Natural killer cell (primary cell): Measurements from ENCODE around the gene PDHB. TPM values are rescaled to one million over a fixed set of nuclear protein-coding genes. Genes with fewer than 3 reads are reported as not detected.

Experiments used
- ATAC-seq, 3 donors: fragments of 150-1000 bp in 2 of 3; fragments of 200-7000 bp in 1 of 3; cut with Tn5 transposase; 1 replicate in 1 of 3; 2 replicates in 2 of 3; pipeline ENCODE4 v1.10.0; 2021; ENCODE audit warnings: mild to moderate bottlenecking in 2 of 3, moderate library complexity in 2 of 3
- DNase-seq, 2 donors: peaks; one replicate each; pipeline versions ENCODE4 v3.0.0 to v3.0.0-alpha.2; 2013 to 2021; ENCODE audit warnings: mixed read lengths in 1 of 2
- H3K27ac ChIP-seq: one replicate; pipeline ENCODE4 v1.5.1; 2013; ENCODE audit warnings: mild to moderate bottlenecking, low read length
- H3K27me3 ChIP-seq: one replicate; pipeline ENCODE4 v1.6.1; 2013; ENCODE audit warnings: low read length; ENCODE audit not compliant: control insufficient read depth, insufficient read depth
- H3K36me3 ChIP-seq: one replicate; pipeline ENCODE4 v1.6.1; 2013; ENCODE audit warnings: low read length; ENCODE audit not compliant: control insufficient read depth, insufficient read depth
- H3K4me1 ChIP-seq: one replicate; pipeline ENCODE4 v1.6.1; 2013; ENCODE audit warnings: low read length; ENCODE audit not compliant: control insufficient read depth, insufficient read depth
- H3K4me3 ChIP-seq: one replicate; pipeline ENCODE4 v1.5.1; 2013; ENCODE audit warnings: low read length
- H3K9me3 ChIP-seq: one replicate; pipeline ENCODE4 v1.6.1; 2013; ENCODE audit warnings: low read length; ENCODE audit not compliant: control insufficient read depth, insufficient read depth
- H3K27ac Mint-ChIP-seq, 2 donors: one replicate each; pipeline ENCODE4 v1.8.0; 2022; ENCODE audit warnings: mild to moderate bottlenecking in 2 of 2, mixed read lengths in 2 of 2, moderate library complexity in 1 of 2
- H3K27me3 Mint-ChIP-seq, 2 donors: one replicate each; pipeline ENCODE4 v1.8.0; 2022; ENCODE audit warnings: low read depth in 2 of 2, mixed read lengths in 2 of 2
- H3K36me3 Mint-ChIP-seq: one replicate; pipeline ENCODE4 v1.8.0; 2022; ENCODE audit warnings: mixed read lengths
- H3K4me1 Mint-ChIP-seq, 2 donors: one replicate each; pipeline ENCODE4 v1.8.0; 2022; ENCODE audit warnings: mixed read lengths in 2 of 2
- H3K4me3 Mint-ChIP-seq: one replicate; pipeline ENCODE4 v1.8.0; 2022; ENCODE audit warnings: mild to moderate bottlenecking, moderate library complexity, mixed read lengths
- H3K9me3 Mint-ChIP-seq, 2 donors: one replicate each; pipeline ENCODE4 v1.8.0; 2022; ENCODE audit warnings: mixed read lengths in 2 of 2
- WGBS: methylation state at CpG from one replicate; pipeline ENCODE4 v1.1.7; 2013; ENCODE audit warnings: missing lambda C conversion rate; ENCODE audit not compliant: insufficient coverage; 5-methylcytosine and 5-hydroxymethylcytosine counted together
- intact Hi-C: fragments of 100-400 bp; cut with micrococcal nuclease; formaldehyde crosslinking; loops from one replicate; pipeline ENCODE4 v1.14.2; 2022
- total RNA-seq, 4 donors: library from RNA; stranded (reverse); fragments of 120-200 nt in 1 of 4; gene quantifications; one replicate each; pipeline versions ENCODE4 v1.2.3 to v1.2.4, GENCODE V29; 2013 to 2022
- TF ChIP-seq, protein P1 (sequence below): fragments of 200-600 bp; IDR thresholded peaks from one replicate; pipeline ENCODE4 v1.8.0; 2022; ENCODE audit warnings: antibody characterized with exemption

Gene PDHB
- total RNA-seq, 3 donors from 2014 or later (not counting 1 experiment from before 2014, with no cell fraction given): 33.7 to 52.4 (median 39.9) TPM

DNA sequence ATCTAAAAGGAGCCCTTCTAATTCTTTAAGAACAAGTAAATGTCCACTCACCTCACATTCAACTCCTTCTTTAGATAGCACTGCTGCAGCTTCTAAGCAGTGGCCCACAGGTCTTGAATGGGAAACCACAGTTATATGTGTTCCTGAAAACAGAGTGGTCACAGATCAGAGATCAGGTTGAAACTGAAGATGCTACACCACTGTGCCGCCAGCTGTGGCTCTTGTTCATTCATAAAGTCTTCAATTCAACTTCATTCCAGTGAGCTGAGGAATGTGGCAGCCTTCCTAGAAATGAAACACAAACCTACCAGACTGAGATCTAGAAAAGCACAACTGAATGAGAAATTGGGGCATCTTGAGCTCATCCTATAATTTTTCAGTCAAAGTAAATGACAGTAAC, 4.0 kb downstream of the PDHB start:
- no peak overlapping the region for H3K27ac Mint-ChIP-seq
- H3K4me3 Mint-ChIP-seq: no peak overlapping the region
- DNase-seq (no peak), ATAC-seq (no peak)
- H3K36me3 Mint-ChIP-seq: peaks cover 20% of the 10 kb centered on the region
- intact Hi-C loops: no loop called here
- Histone ChIP-seq H3K27ac (no peak overlapping the region), H3K4me1 (peaks cover 12% of the 10 kb centered on the region), H3K36me3 (peaks cover 65% of the 10 kb centered on the region), H3K27me3 (no peaks in the 10 kb centered on the region), H3K9me3 (no peaks in the 10 kb centered on the region), H3K4me3 (no peak overlapping the region)
- H3K9me3 Mint-ChIP-seq: no peaks in the 10 kb centered on the region
- WGBS: 29% methylated on average over 1 of the region's 1 CpG
- peaks cover 19 to 22% of the 10 kb centered on the region in 2 donors for H3K4me1 Mint-ChIP-seq
- TF ChIP-seq, protein P1, sequence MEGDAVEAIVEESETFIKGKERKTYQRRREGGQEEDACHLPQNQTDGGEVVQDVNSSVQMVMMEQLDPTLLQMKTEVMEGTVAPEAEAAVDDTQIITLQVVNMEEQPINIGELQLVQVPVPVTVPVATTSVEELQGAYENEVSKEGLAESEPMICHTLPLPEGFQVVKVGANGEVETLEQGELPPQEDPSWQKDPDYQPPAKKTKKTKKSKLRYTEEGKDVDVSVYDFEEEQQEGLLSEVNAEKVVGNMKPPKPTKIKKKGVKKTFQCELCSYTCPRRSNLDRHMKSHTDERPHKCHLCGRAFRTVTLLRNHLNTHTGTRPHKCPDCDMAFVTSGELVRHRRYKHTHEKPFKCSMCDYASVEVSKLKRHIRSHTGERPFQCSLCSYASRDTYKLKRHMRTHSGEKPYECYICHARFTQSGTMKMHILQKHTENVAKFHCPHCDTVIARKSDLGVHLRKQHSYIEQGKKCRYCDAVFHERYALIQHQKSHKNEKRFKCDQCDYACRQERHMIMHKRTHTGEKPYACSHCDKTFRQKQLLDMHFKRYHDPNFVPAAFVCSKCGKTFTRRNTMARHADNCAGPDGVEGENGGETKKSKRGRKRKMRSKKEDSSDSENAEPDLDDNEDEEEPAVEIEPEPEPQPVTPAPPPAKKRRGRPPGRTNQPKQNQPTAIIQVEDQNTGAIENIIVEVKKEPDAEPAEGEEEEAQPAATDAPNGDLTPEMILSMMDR: no peak
- H3K27me3 Mint-ChIP-seq: no peaks in the 10 kb centered on the region

DNA sequence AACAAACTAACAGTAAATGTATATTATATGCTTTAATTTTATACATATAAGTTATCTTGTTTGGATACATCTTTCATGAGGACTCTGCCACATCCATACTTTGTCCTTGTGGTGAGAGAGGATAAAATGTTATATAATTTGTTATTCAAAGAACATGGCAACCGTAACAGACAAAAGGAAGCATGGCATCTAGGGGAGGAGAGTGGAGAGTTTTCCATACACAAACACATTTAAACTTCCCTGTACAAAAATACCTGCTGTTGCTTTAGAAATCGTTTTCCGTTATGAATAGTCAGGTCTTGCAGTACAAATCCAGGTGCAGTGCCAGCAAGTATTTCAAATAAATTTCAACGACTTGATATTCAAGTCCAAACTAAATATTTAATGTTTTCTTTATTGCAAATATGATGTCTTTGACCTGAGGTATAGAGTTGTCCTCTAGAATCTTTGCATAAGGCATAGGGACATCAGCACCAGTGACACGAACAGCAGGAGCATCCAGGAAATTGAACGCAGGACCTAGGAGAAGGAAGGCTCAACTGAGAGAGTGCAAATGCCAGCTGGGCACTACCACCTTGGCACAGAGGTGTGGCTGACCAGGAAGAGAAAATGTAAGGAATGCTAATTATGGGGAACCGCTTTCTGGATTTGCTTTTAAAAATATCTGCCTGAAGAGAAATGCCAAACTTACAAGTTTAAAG, 5.8 kb downstream of the PDHB start:
- Histone ChIP-seq H3K27me3 (no peaks in the 10 kb centered on the region), H3K9me3 (no peaks in the 10 kb centered on the region), H3K4me1 (peaks cover 7% of the 10 kb centered on the region), H3K4me3 (no peak overlapping the region), H3K36me3 (peaks cover 75% of the 10 kb centered on the region), H3K27ac (no peak overlapping the region)
- Mint-ChIP-seq H3K27ac (peak overlapping the region in 1 of 2 donors; percentile 6), H3K4me1 (peaks cover 1 to 8% of the 10 kb centered on the region in 2 donors), H3K27me3 (no peaks in the 10 kb centered on the region), H3K9me3 (no peaks in the 10 kb centered on the region), H3K4me3 (no peak overlapping the region), H3K36me3 (peaks cover 27% of the 10 kb centered on the region)
- 88% methylated on average over 6 of the region's 7 CpGs for WGBS
- no peak for DNase-seq
- no peak for ATAC-seq
- TF ChIP-seq, protein P1: no peak
- intact Hi-C loops: no loop called here

DNA sequence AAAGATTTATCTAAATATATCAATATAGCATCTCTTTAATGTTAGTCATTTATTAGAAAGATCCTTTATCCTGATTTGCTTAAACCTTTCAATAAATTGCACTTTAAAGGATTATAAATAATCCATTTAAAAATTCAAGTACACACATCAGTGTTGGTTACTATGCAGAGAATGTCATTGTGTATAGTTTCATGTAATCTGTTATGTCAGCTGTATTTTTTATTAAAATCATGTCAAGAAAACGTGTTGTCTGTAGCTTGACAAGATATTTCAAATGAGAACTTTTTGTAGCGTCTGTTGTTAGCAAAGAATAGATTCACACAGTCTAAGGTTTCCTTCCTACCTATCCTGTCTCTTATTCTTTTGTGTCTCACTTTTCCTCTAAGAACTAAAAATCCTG, 7.8 kb downstream of the PDHB start:
- H3K27me3 Mint-ChIP-seq: no peaks in the 10 kb centered on the region
- Histone ChIP-seq H3K27ac (no peak overlapping the region), H3K4me3 (no peak overlapping the region), H3K36me3 (peaks cover 77% of the 10 kb centered on the region), H3K4me1 (peaks cover 6% of the 10 kb centered on the region), H3K9me3 (no peaks in the 10 kb centered on the region), H3K27me3 (no peaks in the 10 kb centered on the region)
- no peak for DNase-seq
- H3K4me3 Mint-ChIP-seq: no peak overlapping the region
- WGBS: 94% methylated on average over 2 of the region's 2 CpGs
- no peaks in the 10 kb centered on the region for H3K9me3 Mint-ChIP-seq
- peak overlapping the region in 1 of 2 donors; percentile 40 for H3K27ac Mint-ChIP-seq
- peaks cover 28% of the 10 kb centered on the region for H3K36me3 Mint-ChIP-seq
- H3K4me1 Mint-ChIP-seq: peaks cover 5 to 11% of the 10 kb centered on the region in 2 donors
- TF ChIP-seq, protein P1: no peak
- no peak for ATAC-seq
- intact Hi-C loops: no loop called here

DNA sequence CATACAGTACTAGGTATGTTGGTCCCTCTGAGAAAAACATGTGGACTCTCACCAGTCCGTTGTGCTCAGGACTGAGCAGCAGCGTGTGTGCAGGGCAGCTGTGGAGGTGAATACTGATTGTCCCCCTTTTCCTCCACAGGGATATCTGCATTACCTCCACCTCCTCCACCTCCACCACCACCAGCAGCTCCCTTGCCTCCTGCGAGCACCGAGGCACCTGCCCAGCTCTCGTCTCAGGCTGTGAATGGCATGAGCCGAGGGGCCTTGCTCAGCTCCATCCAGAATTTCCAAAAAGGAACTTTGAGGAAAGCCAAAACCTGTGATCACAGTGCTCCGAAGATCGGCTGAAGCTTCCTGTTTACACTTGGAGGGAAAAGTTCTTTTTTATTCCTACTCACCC, 9.0 kb downstream of the PDHB start:
- ATAC-seq (no peak), DNase-seq (no peak)
- Histone ChIP-seq H3K4me1 (peaks cover 7% of the 10 kb centered on the region), H3K4me3 (no peak overlapping the region), H3K36me3 (peaks cover 65% of the 10 kb centered on the region), H3K27ac (no peak overlapping the region), H3K9me3 (no peaks in the 10 kb centered on the region), H3K27me3 (no peaks in the 10 kb centered on the region)
- Mint-ChIP-seq H3K4me3 (no peak overlapping the region), H3K4me1 (peaks cover 10 to 21% of the 10 kb centered on the region in 2 donors), H3K9me3 (no peaks in the 10 kb centered on the region), H3K27me3 (no peaks in the 10 kb centered on the region), H3K36me3 (peaks cover 28% of the 10 kb centered on the region), H3K27ac (peak overlapping the region; percentile 68)
- intact Hi-C loops: no loop called here
- 92% methylated on average over 8 of the region's 8 CpGs for WGBS
- TF ChIP-seq, protein P1: no peak
